Osteoblast (primary cell): ENCODE data around the gene ATP1B1. TPM values are rescaled to one million over a fixed set of nuclear protein-coding genes. Genes with fewer than 3 reads are reported as not detected.

Experiments
- DNase-seq: peaks from one replicate; pipeline ENCODE4 v3.0.0; 2011; ENCODE audit warnings: low spot score, mixed read lengths; ENCODE audit not compliant: insufficient read length; ENCODE audit errors: missing footprints
- H2AFZ ChIP-seq: 2 replicates; pipeline ENCODE4 v1.6.0; 2011; ENCODE audit warnings: mild to moderate bottlenecking, low read length
- H3K27ac ChIP-seq: 2 replicates; pipeline ENCODE4 v1.5.1; 2011; ENCODE audit warnings: mild to moderate bottlenecking, low read depth, low read length, moderate library complexity
- H3K27me3 ChIP-seq: 2 replicates; pipeline ENCODE4 v1.6.0; 2012; ENCODE audit warnings: mild to moderate bottlenecking, control low read depth, inconsistent platforms, low read length, moderate library complexity; ENCODE audit not compliant: insufficient read depth
- H3K36me3 ChIP-seq: 2 replicates; pipeline ENCODE4 v1.5.1; 2011; ENCODE audit warnings: mild to moderate bottlenecking, low read length, control low read depth, moderate library complexity; ENCODE audit not compliant: insufficient read depth
- H3K4me1 ChIP-seq: 2 replicates; pipeline ENCODE4 v1.5.1; 2011; ENCODE audit warnings: mild to moderate bottlenecking, low read length, control low read depth, moderate library complexity; ENCODE audit not compliant: insufficient read depth
- H3K4me2 ChIP-seq: 2 replicates; pipeline ENCODE4 v1.6.0; 2011; ENCODE audit warnings: mild to moderate bottlenecking, low read length; ENCODE audit not compliant: insufficient read depth
- H3K4me3 ChIP-seq: fragments of 200-600 bp; sonication (generic); 3 replicates; pipeline ENCODE4 v1.5.1; 2012; ENCODE audit warnings: mild to moderate bottlenecking, low read length, inconsistent platforms; ENCODE audit not compliant: insufficient read depth
- H3K79me2 ChIP-seq: 2 replicates; pipeline ENCODE4 v1.6.0; 2012; ENCODE audit warnings: mild to moderate bottlenecking, low read length, control low read depth, inconsistent platforms; ENCODE audit not compliant: insufficient read depth
- H3K9me3 ChIP-seq: 2 replicates; pipeline ENCODE4 v1.5.1; 2011; ENCODE audit warnings: low read depth, low read length, control low read depth
- H4K20me1 ChIP-seq: 2 replicates; pipeline ENCODE4 v1.6.0; 2012; ENCODE audit warnings: mild to moderate bottlenecking, low read length, control low read depth; ENCODE audit not compliant: insufficient read depth
- CTCF ChIP-seq: IDR thresholded peaks from 2 replicates; pipeline ENCODE4 v1.5.1; 2011; ENCODE audit warnings: mild to moderate bottlenecking, low read depth, low read length, moderate library complexity; ENCODE audit errors: extremely low read depth
- total RNA-seq: library from RNA; depleted of rRNA; stranded (reverse); fragments of >200 nt; gene quantifications from 2 replicates; pipeline ENCODE4 v1.2.3, GENCODE V29; 2012

The ATP1B1 gene
- total RNA-seq, 1 donor: 8.3 TPM

GRCh38 chr1:169092399-169092798, 14.1 kb upstream of the ATP1B1 start:
- no peaks in the 10 kb centered on the region for H3K9me3 ChIP-seq
- H3K4me3 ChIP-seq: no peak overlapping the region
- no peak overlapping the region for H3K27ac ChIP-seq
- no peak for TF ChIP-seq CTCF
- no peak overlapping the region for H3K4me2 ChIP-seq
- H3K79me2 ChIP-seq: no peaks in the 10 kb centered on the region
- H3K36me3 ChIP-seq: no peaks in the 10 kb centered on the region
- H4K20me1 ChIP-seq: no peaks in the 10 kb centered on the region
- H2AFZ ChIP-seq: no peak overlapping the region
- H3K27me3 ChIP-seq: no peaks in the 10 kb centered on the region
- no peaks in the 10 kb centered on the region for H3K4me1 ChIP-seq
- DNase-seq: no peak

DNA sequence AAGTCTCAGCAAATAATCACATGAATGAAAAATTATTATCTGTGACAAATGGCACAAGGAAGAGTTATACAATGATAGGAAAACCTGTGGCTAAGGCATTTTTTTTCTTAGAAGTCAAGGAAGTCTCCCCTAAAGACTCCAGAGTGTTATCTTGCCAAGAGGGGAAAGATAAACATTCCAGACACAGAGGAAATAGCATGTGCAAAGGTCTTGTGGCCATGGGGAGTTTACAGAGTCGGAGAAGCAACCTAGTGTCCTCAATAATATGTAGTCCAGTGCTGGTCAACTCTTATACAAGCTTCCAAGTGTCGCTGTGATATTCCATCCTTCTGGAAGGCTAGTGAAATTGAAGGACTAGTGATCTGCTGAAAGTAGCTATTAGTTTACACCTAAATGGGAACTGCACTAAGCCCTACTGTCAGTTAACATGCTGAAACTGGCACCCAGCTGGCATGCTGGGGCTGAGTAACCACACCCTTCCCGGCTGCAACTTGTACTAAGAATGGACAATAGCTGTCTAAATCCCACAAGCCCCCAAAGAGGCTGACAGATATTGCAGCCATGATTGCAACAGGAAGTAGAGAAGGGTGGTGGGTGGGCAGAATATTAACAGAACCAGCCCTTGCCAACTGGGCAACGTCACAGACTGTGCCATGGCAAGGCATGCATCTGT, 11.5 kb upstream of the ATP1B1 start:
- TF ChIP-seq CTCF: no peak
- H3K4me3 ChIP-seq: no peak overlapping the region
- no peak for DNase-seq
- no peaks in the 10 kb centered on the region for H3K27me3 ChIP-seq
- H3K27ac ChIP-seq: no peak overlapping the region
- H3K79me2 ChIP-seq: no peaks in the 10 kb centered on the region
- H2AFZ ChIP-seq: no peak overlapping the region
- no peaks in the 10 kb centered on the region for H3K9me3 ChIP-seq
- no peak overlapping the region for H3K4me2 ChIP-seq
- no peaks in the 10 kb centered on the region for H4K20me1 ChIP-seq
- no peaks in the 10 kb centered on the region for H3K36me3 ChIP-seq
- no peaks in the 10 kb centered on the region for H3K4me1 ChIP-seq

GRCh38 chr1:169098380-169098779, 8.1 kb upstream of the ATP1B1 start:
- H3K4me1 ChIP-seq: peaks cover 10% of the 10 kb centered on the region
- H3K27ac ChIP-seq: no peak overlapping the region
- no peaks in the 10 kb centered on the region for H3K79me2 ChIP-seq
- no peak overlapping the region for H3K4me3 ChIP-seq
- peaks cover 11% of the 10 kb centered on the region for H3K27me3 ChIP-seq
- H3K36me3 ChIP-seq: no peaks in the 10 kb centered on the region
- no peaks in the 10 kb centered on the region for H3K9me3 ChIP-seq
- H3K4me2 ChIP-seq: no peak overlapping the region
- H2AFZ ChIP-seq: no peak overlapping the region
- no peak for DNase-seq
- H4K20me1 ChIP-seq: no peaks in the 10 kb centered on the region
- TF ChIP-seq CTCF: no peak

- Histone ChIP-seq H3K79me2 (no peaks in the 10 kb centered on the region), H3K4me2 (no peak overlapping the region), H2AFZ (no peak overlapping the region), H4K20me1 (no peaks in the 10 kb centered on the region), H3K4me3 (no peak overlapping the region), H3K27me3 (peaks cover 22% of the 10 kb centered on the region), H3K4me1 (peaks cover 10% of the 10 kb centered on the region), H3K9me3 (no peaks in the 10 kb centered on the region), H3K36me3 (no peaks in the 10 kb centered on the region), H3K27ac (no peak overlapping the region)
- DNase-seq: peak; percentile 84
- TF ChIP-seq CTCF: no peak
Observed at GRCh38 chr1:169099561-169099960, 6.9 kb upstream of the ATP1B1 start.
